ENCODE results near the gene JADE2.

Gene JADE2

GRCh38 chr5:134529460-134529859, 4.0 kb downstream of the JADE2 start:
- TF ChIP-seq ISL1 (CRISPR knock-in tag; IDR thresholded peaks at IDR 0.05) (no peak), PPARA (CRISPR knock-in tag; IDR thresholded peaks at IDR 0.05; ENCODE audit: borderline replicate concordance) (no peak), TSHZ2 (CRISPR knock-in tag; IDR thresholded peaks at IDR 0.05) (no peak), ZNF8 (CRISPR knock-in tag; IDR thresholded peaks at IDR 0.05) (no peak), ESRRG (CRISPR knock-in tag; IDR thresholded peaks at IDR 0.05) (no peak), ZFP30 (CRISPR knock-in tag; IDR thresholded peaks at IDR 0.05) (no peak), ZNF70 (CRISPR knock-in tag; IDR thresholded peaks at IDR 0.05) (no peak), CREB5 (CRISPR knock-in tag; IDR thresholded peaks at IDR 0.05; ENCODE audit: low read depth) (no peak), ZNF565 (CRISPR knock-in tag; conservative IDR thresholded peaks at IDR 0.05; ENCODE audit: low read depth) (no peak), TOX (CRISPR knock-in tag; IDR thresholded peaks at IDR 0.05; ENCODE audit: borderline replicate concordance) (no peak)
- no peak for ATAC-seq

- no peak for TF ChIP-seq ESRRG (CRISPR knock-in tag; IDR thresholded peaks at IDR 0.05)
- TF ChIP-seq POU6F1 (CRISPR knock-in tag; IDR thresholded peaks at IDR 0.05; ENCODE audit: borderline replicate concordance, low read depth): no peak
- TF ChIP-seq TCF4 (CRISPR knock-in tag; IDR thresholded peaks at IDR 0.05; ENCODE audit: borderline replicate concordance): no peak
- TF ChIP-seq CREB5 (CRISPR knock-in tag; IDR thresholded peaks at IDR 0.05; ENCODE audit: low read depth): no peak
- TF ChIP-seq CSDC2 (CRISPR knock-in tag; IDR thresholded peaks at IDR 0.05): no peak
- TF ChIP-seq ISL1 (CRISPR knock-in tag; IDR thresholded peaks at IDR 0.05): no peak
- no peak for TF ChIP-seq ZFP3 (CRISPR knock-in tag; IDR thresholded peaks at IDR 0.05)
- no peak for TF ChIP-seq ARNTL (CRISPR knock-in tag; IDR thresholded peaks at IDR 0.05; ENCODE audit: borderline replicate concordance, low read depth)
- TF ChIP-seq ZNF565 (CRISPR knock-in tag; conservative IDR thresholded peaks at IDR 0.05; ENCODE audit: low read depth): no peak
- no peak; the same call in 1 of the 2 replicates for TF ChIP-seq TSHZ2 (CRISPR knock-in tag; IDR thresholded peaks at IDR 0.05)
- TF ChIP-seq PATZ1 (CRISPR knock-in tag; IDR thresholded peaks at IDR 0.05; ENCODE audit: borderline replicate concordance): no peak
- no peak for TF ChIP-seq OSR1 (CRISPR knock-in tag; IDR thresholded peaks at IDR 0.05)
- no peak for TF ChIP-seq ZC3H10 (CRISPR knock-in tag; IDR thresholded peaks at IDR 0.05)
- TF ChIP-seq ZFP30 (CRISPR knock-in tag; IDR thresholded peaks at IDR 0.05): no peak
- no peak for TF ChIP-seq BACH2 (CRISPR knock-in tag; IDR thresholded peaks at IDR 0.05; ENCODE audit: borderline replicate concordance)
- TF ChIP-seq TOX (CRISPR knock-in tag; IDR thresholded peaks at IDR 0.05; ENCODE audit: borderline replicate concordance): no peak
- no peak for TF ChIP-seq ZNF70 (CRISPR knock-in tag; IDR thresholded peaks at IDR 0.05)
- TF ChIP-seq SNAI2 (CRISPR knock-in tag; IDR thresholded peaks at IDR 0.05): no peak
- TF ChIP-seq CSRNP3 (CRISPR knock-in tag; IDR thresholded peaks at IDR 0.05): no peak
- ATAC-seq: no peak
Measured at GRCh38 chr5:134530301-134531077, 5.0 kb downstream of the JADE2 start.

Data from SK-N-SH treated with all-trans-retinoic acid at 6 μM for 48 hours (cell line).